Activated naive CD4-positive, alpha-beta T cell (primary cell): ENCODE measurements around the gene HOXD4.

Experiments used
- DNase-seq, 4 experiments: peaks; one replicate each; lab custom pipeline; 2025; lab: John Stamatoyannopoulos, UW

HOXD4 gene

GRCh38 chr2:176170602-176171305 lies 19.4 kb downstream of the HOXD4 start:
- DNase-seq, result no peak

DNA sequence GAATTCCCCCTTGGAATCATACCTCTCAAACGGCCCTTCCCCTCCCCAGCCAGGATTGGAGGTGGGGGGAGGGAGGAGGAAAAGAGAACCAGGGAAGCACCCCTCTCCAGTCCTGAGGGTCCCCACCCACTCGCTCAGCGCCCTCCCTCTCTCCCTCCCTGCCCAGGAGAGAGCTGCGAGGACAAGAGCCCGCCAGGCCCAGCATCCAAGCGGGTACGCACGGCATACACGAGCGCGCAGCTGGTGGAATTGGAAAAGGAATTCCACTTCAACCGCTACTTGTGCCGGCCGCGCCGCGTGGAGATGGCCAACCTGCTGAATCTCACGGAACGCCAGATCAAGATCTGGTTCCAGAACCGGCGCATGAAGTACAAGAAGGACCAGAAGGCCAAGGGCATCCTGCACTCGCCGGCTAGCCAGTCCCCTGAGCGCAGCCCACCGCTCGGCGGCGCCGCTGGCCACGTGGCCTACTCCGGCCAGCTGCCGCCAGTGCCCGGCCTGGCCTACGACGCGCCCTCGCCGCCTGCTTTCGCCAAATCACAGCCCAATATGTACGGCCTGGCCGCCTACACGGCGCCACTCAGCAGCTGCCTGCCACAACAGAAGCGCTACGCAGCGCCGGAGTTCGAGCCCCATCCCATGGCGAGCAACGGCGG lies 20.1 kb downstream of the HOXD4 start:
- DNase-seq, result no peak

DNA sequence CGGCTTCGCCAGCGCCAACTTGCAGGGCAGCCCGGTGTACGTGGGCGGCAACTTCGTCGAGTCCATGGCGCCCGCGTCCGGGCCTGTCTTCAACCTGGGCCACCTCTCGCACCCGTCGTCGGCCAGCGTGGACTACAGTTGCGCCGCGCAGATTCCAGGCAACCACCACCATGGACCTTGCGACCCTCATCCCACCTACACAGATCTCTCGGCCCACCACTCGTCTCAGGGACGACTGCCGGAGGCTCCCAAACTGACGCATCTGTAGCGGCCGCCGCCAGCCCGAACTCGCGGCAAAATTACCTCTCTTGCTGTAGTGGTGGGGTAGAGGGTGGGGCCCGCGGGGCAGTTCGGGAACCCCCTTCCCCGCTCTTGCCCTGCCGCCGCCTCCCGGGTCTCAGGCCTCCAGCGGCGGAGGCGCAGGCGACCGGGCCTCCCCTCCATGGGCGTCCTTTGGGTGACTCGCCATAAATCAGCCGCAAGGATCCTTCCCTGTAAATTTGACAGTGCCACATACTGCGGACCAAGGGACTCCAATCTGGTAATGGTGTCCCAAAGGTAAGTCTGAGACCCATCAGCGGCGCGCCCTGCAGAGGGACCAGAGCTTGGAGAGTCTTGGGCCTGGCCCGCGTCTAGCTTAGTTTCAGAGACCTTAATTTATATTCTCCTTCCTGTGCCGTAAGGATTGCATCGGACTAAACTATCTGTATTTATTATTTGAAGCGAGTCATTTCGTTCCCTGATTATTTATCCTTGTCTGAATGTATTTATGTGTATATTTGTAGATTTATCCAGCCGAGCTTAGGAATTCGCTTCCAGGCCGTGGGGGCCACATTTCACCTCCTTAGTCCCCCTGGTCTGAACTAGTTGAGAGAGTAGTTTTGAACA lies 20.9 kb downstream of the HOXD4 start:
- no peak for DNase-seq

GRCh38 chr2:176172895-176173566 lies 21.7 kb downstream of the HOXD4 start:
- no peak for DNase-seq

DNA sequence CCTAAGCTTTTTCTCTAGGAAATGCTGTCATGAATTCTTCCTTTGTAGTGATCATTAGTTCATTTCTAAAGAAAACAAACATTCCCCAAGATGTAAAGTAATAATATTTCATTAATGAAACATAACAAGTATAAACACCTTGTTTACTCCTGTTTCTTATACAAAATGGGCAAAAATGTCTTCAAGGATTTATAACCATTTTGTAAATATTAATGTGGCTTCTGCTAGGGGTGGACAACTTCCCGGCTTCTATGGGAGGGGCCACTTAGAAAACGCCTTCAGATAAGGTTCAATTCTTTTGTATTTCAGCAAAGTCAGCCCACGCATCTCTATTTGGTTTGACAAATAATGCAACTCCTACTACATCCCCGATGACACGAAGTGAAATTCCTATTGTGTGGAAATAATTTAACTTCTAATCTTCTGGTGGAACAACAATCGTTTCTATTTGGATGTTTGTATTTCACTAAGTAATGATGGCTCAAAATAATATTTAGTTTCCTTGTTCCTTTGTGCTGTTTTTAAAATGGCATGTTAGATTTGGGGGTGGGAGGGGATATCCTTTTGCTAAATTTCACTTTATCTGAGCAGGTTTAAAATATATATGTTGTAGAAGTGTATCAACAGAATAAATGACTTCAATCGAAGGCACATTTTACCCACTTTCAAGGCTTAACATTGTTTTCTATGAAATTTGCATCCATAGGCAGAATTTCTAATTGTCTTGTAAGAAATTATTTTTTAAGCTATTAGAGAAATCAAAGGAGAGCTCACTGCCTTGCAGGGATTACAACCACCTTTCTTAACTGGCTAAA lies 22.4 kb downstream of the HOXD4 start:
- no peak for DNase-seq

DNA sequence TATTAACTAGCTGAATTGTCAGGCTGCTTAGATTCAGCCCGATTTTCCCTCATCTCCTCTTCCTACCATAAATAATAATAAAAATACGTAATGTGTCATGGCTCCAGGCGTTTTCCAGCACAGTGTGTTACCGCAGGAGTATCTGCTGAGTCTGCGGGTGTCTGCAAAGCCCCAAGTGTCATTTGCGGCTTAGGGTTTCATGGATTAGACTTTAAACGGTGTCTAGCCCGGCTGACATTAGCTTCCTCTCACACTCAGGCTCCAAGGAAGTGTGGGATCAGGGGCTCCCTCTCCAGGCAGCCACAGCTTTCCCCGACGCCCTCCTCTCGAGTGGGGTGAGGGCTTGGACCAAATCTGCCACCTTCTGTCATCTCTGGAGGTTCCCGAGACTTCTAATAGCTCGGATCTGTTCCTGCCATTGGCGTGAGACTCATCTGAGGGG lies 23.1 kb downstream of the HOXD4 start:
- DNase-seq, result no peak

DNA sequence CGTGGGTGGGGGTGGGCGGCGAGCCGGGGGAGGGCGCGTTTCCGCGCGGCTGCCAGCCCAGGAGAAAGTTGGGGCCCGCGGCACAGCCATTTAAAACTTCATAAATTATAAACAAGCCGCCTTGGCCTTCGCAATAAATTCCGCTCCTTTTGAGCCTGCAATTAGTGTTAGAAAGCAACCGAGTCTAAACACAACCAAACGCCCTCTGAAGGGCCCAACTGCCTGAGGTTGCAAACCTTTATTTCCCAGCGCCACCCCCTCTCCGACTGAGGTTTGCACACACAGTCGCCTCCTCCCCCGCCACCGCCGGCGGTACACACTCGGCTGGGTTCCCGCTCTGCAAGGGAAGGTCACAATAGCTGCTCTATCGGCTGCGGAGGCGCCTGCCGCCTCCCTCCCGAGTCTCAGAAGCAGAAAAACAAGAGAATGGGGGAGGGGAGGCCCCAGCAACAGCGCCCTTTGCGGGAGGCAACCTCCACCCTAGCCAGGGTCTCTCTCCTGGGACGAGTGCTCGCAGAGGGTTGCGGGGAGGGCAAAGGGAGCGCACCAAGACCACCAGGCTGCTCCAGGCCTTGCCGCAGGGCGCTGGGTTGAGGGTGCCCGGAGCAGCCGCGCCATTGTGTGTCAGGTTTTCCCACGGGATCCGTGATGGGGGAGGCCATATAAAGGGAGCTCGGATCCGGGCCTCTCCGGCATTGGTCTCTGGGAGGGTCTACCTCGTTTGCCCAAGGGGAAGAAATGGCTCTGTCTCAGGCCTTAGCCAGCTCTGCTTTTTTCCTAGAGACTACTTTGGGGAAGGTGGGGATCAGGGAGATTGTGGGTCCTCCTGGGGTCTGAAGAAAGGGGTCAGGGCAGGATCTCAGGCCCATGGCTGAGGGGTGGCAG lies 23.7 kb downstream of the HOXD4 start:
- no peak for DNase-seq

- no peak for DNase-seq
Observed at GRCh38 chr2:176175709-176176607, 24.6 kb downstream of the HOXD4 start.

- no peak for DNase-seq
Observed at GRCh38 chr2:176177580-176178037, 26.3 kb downstream of the HOXD4 start.

DNA sequence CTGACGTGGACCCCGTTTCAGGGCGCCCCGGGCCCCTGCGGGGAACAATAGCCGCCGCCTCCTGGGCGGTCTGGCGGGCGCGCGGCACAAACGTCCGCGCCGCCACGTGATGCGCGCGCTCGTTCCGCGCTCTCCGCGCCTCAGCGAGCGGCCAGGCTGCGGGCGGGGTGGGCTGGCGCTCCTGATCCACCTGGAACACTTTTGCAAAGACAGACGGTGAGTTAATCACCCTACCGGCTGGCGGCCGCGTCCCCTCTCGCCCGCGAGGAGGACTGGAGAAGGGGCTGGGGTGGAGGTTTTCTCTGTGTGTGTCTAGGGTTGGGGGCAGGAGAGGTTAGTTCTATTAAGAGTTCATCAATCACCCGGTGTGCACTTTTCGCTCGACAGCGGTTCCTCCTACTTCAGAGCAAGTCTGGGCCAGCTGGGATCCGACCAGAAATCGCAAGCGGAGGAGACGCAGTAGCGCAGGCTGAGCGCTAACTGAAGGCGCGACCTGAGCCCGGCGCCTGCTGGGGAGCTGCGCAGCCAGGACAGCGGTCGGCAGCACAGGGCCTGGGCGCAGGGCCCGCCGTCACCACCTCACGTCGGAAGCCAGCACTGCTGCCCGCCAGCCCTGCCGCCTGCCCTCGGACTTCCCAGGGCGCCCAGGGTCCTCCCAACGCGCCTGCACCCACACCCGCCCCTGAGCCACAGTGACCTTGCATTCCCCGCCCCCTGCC lies 26.8 kb downstream of the HOXD4 start:
- no peak for DNase-seq

DNA sequence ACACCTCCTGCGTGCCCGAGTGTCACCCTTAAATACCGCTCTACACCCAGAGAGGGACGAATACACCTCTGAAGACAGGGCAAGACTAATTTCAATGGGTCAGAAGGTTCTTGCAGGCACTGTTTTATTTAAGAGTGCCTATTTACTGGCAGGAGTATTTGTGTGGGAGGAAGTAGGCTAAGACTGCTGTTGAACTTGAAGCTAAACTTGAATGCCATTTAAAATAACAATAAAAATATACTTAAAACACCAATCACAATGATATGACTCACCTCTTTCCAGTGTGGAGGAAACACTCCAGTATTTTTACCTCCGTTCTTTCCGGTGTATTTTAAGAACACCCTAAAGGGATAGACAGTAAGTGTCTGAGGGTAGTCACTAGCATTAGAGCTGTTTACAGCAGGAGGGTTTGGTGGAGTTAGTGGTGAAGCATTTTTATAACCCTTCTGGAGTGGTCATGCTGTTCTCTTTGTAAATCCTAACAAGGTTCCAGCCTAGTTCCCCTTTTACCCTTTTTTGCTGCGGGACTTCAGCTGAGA lies 27.5 kb downstream of the HOXD4 start:
- DNase-seq, result no peak

DNA sequence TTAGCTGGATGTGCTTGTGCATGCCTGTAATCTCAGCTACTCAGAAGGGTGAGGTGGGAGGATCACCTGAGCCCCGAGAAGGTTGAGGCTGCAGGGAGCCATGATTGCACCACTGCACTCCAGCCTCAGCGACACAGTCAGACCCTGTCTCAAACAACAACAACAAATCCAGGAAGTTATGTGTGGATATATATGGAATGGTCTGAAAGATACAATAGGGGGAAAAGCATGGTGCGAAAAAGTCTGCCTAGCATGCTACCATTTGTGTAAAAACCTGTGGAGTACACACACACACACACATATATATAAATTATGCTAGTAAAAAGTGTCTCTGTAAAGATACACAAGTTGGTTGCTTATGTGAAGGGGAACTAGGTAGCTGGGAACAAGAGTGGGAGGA lies 30.2 kb downstream of the HOXD4 start:
- DNase-seq, result no peak

GRCh38 chr2:176182671-176183070 lies 31.3 kb downstream of the HOXD4 start:
- DNase-seq, result no peak

DNA sequence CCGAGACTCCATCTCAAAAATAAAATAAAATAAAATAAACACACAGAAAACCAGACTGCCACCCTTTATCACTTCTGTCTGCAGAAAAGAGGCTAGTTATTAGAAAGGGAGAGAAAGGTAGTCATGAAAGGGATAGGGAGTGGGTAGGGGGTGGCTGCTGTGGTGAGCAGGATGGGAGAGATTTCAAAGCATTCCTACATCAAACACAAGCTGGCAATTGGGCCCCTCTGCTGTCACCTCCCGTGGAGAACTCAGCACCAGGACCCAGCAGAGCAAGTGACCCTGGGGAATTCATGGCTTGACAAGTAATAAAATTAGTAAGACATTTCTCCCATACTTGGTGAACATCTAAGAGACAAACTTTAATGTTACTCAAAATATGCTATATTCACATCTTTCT lies 33.4 kb downstream of the HOXD4 start:
- DNase-seq, result no peak

DNA sequence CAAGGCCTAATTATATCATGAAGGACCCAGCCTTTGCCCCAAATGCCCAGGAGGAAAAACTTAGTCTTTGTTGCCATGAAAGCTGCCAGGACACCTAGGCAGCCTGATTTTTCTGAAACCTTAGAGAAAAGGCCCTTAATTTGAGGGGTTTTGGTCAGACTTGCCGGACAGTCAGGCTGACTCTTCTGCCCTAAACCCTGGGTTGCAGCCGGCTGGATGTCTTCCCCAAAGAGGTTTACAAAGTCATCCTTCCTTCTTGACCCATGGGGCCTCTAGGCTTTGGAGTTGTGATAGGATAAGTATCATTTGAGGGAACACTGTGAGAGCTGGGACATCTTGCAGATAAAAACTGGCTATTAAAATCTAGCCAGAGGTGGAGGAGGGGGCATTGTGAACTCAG lies 34.7 kb downstream of the HOXD4 start:
- DNase-seq, result no peak

DNA sequence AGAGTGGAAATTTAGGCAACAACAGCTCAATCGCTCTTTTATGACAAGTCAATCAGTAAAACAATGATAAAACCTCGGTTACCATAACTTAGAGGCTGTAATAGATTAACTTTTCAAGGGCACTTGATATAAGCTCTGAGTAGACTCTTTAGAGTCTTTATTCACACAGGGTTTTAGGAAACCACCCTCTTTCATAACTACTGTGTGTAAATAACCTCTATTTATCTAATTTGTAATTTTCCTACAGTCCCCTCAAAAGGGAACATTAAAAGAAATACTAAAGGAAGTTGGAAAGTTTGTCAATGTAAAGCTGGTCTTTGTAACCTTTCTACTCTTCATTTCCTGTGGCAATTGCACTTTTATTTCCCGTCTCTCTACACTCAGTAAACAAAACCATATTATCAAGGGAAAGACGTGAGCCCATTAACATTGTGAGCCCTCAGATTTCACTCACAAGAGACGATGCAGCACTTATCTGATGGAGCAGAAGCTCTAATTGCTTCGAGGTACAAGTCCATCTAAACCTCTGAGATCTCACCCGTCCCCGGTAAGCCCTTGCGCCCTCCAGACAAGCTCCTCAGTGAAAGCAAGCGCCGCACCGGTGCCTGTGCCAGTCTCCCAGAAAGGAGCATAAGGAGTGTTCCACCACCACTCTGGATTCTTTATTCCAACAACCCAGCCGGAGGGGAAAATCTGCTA lies 36.0 kb downstream of the HOXD4 start:
- no peak for DNase-seq

DNA sequence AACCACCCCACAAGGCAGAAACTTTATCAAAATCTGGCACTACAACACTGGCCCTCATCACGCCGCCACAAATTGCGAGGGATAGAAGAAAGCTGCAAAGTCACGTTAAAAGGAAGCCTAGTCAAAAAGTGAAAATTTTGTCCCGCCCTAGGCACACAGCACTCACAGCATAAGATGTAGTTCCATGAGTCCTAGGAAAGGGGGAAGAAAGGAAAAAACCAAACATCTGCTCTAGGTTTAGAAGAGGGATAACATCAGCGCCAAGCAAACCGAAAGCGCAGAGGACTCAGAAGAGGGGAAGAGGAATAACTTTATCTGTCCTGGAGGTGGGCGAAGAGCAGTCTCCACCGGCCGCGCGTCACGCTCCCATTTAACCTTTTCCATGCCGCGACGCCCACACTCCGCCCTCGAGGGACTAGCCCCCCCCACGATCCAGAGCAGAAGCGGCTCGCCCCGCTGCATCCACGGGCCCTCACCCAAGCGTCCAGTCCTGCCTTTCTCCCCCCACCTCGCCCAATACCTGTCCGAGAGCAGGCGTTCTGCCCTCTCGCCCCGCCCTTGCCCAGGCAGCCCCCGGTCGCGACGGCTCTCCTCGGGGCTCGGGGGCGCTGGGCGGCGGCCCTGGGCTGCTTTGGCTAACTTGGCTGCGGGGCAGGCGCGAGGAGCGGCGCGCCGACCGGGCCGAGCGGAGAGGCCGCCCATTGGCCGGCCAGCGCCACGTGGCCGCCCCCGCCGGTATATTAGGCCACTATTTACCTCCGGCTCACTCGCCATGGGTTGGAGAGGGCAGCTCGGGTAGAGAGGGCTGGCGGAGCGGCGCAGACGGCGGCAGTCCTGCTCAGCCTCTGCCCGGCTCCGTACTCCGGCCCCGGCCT lies 36.8 kb downstream of the HOXD4 start, which contains the start of gene HOXD1:
Gene HOXD1 (plus strand): TSS at position 770 of the 875 bp plus-strand sequence. CDS start 134 bp downstream, outside the sequence.
- no peak for DNase-seq
